ENCODE results near the gene PTPN4. TPM values are rescaled to one million over a fixed set of nuclear protein-coding genes. Genes with fewer than 3 reads are reported as not detected.

PTPN4 gene
- total RNA-seq, 4 donors from 2014 or later = 9.6 to 30.1 (median 18.4) TPM

DNA sequence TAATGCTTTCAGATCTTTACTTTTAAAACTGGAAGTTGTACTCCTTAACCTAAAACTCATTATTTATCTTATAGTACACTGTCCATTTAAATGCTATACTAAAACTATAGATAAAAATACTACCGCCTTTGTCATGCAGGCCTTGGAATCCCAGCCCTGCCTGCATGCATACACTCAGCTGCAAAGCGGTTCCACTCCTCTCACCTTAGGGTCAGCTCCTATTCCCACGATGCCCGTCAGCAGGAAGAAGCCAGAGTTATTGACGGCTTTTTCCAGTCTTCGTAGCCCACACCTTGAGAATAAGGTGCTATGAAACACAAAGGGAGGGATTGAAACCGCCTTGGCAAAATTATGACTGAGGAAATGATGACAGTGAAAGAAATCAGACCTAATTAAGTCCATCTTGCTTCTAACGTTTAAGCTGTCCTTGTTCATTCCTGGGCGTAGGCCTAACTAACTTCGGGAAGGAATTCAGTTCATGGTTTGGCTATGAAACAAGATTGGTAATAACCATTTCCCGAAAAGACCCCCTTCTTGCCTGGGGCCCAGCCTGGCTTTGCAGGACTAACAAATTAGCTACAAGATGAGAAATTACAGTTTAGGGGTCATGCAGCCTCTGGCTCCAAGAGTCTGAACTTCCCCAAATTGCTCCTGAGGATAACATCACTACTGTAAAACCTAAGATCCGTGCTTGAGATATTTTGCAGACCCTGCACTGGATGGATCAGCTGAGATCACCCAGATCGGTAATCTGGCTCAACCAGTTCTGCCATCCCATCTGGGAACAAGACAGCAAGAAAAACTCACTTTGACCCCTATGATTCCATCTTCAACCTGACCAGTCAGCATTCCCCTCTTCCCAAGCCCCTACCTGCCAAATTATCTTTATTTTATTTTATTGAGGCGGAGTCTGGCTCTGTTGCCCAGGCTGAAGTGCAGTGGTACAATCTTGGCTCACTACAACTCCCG is 270.2 kb downstream of the PTPN4 start:
- peaks cover 0 to 6% (median 0%) of the 10 kb centered on the region in 3 donors for H3K4me1 ChIP-seq
- no peaks in the 10 kb centered on the region for H3K27me3 ChIP-seq
- DNase-seq = no peak
- intact Hi-C loops (cut with DNase I) = no loop called here
- H3K9me3 ChIP-seq = no peaks in the 10 kb centered on the region
- no peak for TF ChIP-seq POLR2A (IDR thresholded peaks at IDR 0.05)
- TF ChIP-seq, protein P1, sequence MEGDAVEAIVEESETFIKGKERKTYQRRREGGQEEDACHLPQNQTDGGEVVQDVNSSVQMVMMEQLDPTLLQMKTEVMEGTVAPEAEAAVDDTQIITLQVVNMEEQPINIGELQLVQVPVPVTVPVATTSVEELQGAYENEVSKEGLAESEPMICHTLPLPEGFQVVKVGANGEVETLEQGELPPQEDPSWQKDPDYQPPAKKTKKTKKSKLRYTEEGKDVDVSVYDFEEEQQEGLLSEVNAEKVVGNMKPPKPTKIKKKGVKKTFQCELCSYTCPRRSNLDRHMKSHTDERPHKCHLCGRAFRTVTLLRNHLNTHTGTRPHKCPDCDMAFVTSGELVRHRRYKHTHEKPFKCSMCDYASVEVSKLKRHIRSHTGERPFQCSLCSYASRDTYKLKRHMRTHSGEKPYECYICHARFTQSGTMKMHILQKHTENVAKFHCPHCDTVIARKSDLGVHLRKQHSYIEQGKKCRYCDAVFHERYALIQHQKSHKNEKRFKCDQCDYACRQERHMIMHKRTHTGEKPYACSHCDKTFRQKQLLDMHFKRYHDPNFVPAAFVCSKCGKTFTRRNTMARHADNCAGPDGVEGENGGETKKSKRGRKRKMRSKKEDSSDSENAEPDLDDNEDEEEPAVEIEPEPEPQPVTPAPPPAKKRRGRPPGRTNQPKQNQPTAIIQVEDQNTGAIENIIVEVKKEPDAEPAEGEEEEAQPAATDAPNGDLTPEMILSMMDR (IDR thresholded peaks at IDR 0.05) = no peak
- WGBS, 2 donors = 88 to 90% methylated on average over 15 of the region's 15 CpGs
- no peak overlapping the region for H3K27ac ChIP-seq
- H3K4me3 ChIP-seq = no peak overlapping the region
- H3K36me3 ChIP-seq = peaks cover 0 to 1% (median 0%) of the 10 kb centered on the region in 3 donors

DNA sequence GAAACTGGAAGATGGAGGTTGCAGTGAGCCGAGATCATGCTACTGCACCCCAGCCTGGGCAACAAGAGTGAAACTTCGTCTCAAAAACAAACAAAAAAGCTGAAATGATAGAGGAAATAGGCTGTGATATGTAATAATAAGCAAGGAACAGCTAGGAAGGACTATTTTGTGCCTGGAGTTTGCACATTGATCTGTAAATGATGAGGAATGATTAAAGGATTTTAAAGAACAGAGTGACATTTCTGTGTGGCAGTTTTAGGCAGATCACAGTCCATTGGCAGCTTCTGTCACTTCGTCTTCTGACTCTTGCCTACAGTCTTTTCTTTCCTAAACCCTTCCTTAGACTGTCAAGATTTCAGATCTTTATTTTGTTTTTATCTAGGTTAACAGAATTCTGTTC is 272.6 kb downstream of the PTPN4 start:
- no peak overlapping the region for H3K4me3 ChIP-seq
- H3K4me1 ChIP-seq = peaks cover 0 to 6% (median 0%) of the 10 kb centered on the region in 3 donors
- WGBS, 2 donors = 76% methylated on average over 3 of the region's 3 CpGs
- H3K27me3 ChIP-seq = no peaks in the 10 kb centered on the region
- H3K36me3 ChIP-seq = no peaks in the 10 kb centered on the region
- intact Hi-C loops (cut with DNase I) = no loop called here
- DNase-seq = no peak
- H3K27ac ChIP-seq = no peak overlapping the region
- H3K9me3 ChIP-seq = no peaks in the 10 kb centered on the region
- no peak for TF ChIP-seq POLR2A (IDR thresholded peaks at IDR 0.05)
- TF ChIP-seq, protein P1 (IDR thresholded peaks at IDR 0.05) = no peak

Other genes starting within 250 kb of the PTPN4 start
- gene SCTR, start 235.4 kb upstream of the PTPN4 start, total RNA-seq = not detected
- under 1 TPM in 1 of 4 donors, not detected in 3; 0.38 TPM for gene CFAP221, start 215.5 kb upstream of the PTPN4 start, total RNA-seq
- gene TMEM177, start 80.7 kb upstream of the PTPN4 start, total RNA-seq = 10 to 100 TPM in 1 of 4 donors, 1 to 10 TPM in 3; 4.0 to 14.4 (median 6.1) TPM

Measured in esophagus squamous epithelium (tissue), 5 donors.